Stimulated activated memory B cell treated with anti-CD40 and anti-IgM and Interleukin-4, amounts not matched to agents 10 μg/mL and 1 μg/mL and 100 μg/mL, for 72 hours (primary cell): ENCODE data around the gene PTCD1.

Experiments used
- ATAC-seq: fragments of 150-1000 bp; cut with Tn5 transposase; 2 replicates; pipeline ENCODE4 v1.10.0; 2021
- H3K27ac Mint-ChIP-seq: one replicate; pipeline ENCODE4 v1.8.0; 2022; ENCODE audit warnings: mild to moderate bottlenecking, mixed read lengths
- H3K27me3 Mint-ChIP-seq: one replicate; pipeline ENCODE4 v1.8.0; 2022; ENCODE audit warnings: mixed read lengths
- H3K36me3 Mint-ChIP-seq: one replicate; pipeline ENCODE4 v1.8.0; 2022; ENCODE audit warnings: mixed read lengths
- H3K4me1 Mint-ChIP-seq: one replicate; pipeline ENCODE4 v1.8.0; 2022; ENCODE audit warnings: mixed read lengths
- H3K4me3 Mint-ChIP-seq: one replicate; pipeline ENCODE4 v1.8.0; 2022; ENCODE audit warnings: mild to moderate bottlenecking, moderate library complexity, mixed read lengths
- H3K9me3 Mint-ChIP-seq: one replicate; pipeline ENCODE4 v1.8.0; 2022; ENCODE audit warnings: mixed read lengths

PTCD1 gene

GRCh38 chr7:99375070-99375807 is 63.4 kb downstream of the PTCD1 start:
- Mint-ChIP-seq H3K36me3 (peaks cover 23% of the 10 kb centered on the region), H3K4me1 (peaks cover 40% of the 10 kb centered on the region), H3K27me3 (no peaks in the 10 kb centered on the region), H3K4me3 (peak overlapping the region; percentile 85), H3K27ac (peak overlapping the region; percentile 90), H3K9me3 (no peaks in the 10 kb centered on the region)
- ATAC-seq = peak; percentile 72

GRCh38 chr7:99374111-99375064 is 64.2 kb downstream of the PTCD1 start, which contains the start of gene ARPC1B:
ARPC1B (plus strand) TSS chr7:99374730; CDS start chr7:99385715, 10,985 bp downstream.
- peak; percentile 89 for ATAC-seq
- Mint-ChIP-seq H3K36me3 (peaks cover 23% of the 10 kb centered on the region), H3K27me3 (no peaks in the 10 kb centered on the region), H3K9me3 (no peaks in the 10 kb centered on the region), H3K4me1 (peaks cover 31% of the 10 kb centered on the region), H3K27ac (peak within 1 kb of the TSS; percentile 90), H3K4me3 (peak within 1 kb of the TSS; percentile 85)

GRCh38 chr7:99373091-99374066 is 65.2 kb downstream of the PTCD1 start:
- Mint-ChIP-seq H3K4me1 (peaks cover 23% of the 10 kb centered on the region), H3K36me3 (peaks cover 24% of the 10 kb centered on the region), H3K9me3 (no peaks in the 10 kb centered on the region), H3K4me3 (peak overlapping the region; percentile 85), H3K27ac (peak overlapping the region; percentile 90), H3K27me3 (no peaks in the 10 kb centered on the region)
- no peak for ATAC-seq

- peak overlapping the region; percentile 90 for H3K27ac Mint-ChIP-seq
- peak overlapping the region; percentile 61 for H3K4me3 Mint-ChIP-seq
- H3K27me3 Mint-ChIP-seq = no peaks in the 10 kb centered on the region
- peaks cover 15% of the 10 kb centered on the region for H3K36me3 Mint-ChIP-seq
- no peak for ATAC-seq
- peaks cover 14% of the 10 kb centered on the region for H3K4me1 Mint-ChIP-seq
- H3K9me3 Mint-ChIP-seq = no peaks in the 10 kb centered on the region
Measured at GRCh38 chr7:99372275-99373090, 66.1 kb downstream of the PTCD1 start.

- H3K9me3 Mint-ChIP-seq = no peaks in the 10 kb centered on the region
- H3K4me3 Mint-ChIP-seq = no peak overlapping the region
- peaks cover 3% of the 10 kb centered on the region for H3K4me1 Mint-ChIP-seq
- ATAC-seq = no peak
- H3K27me3 Mint-ChIP-seq = no peaks in the 10 kb centered on the region
- peaks cover 14% of the 10 kb centered on the region for H3K36me3 Mint-ChIP-seq
- H3K27ac Mint-ChIP-seq = no peak overlapping the region
Measured at GRCh38 chr7:99371376-99371920, 67.2 kb downstream of the PTCD1 start.

- Mint-ChIP-seq H3K4me1 (peaks cover 5% of the 10 kb centered on the region), H3K4me3 (no peak overlapping the region), H3K27me3 (no peaks in the 10 kb centered on the region), H3K9me3 (no peaks in the 10 kb centered on the region), H3K36me3 (peaks cover 26% of the 10 kb centered on the region), H3K27ac (no peak overlapping the region)
- no peak for ATAC-seq
Measured at GRCh38 chr7:99369767-99370391, 68.7 kb downstream of the PTCD1 start.

- ATAC-seq = no peak
- H3K27me3 Mint-ChIP-seq = no peaks in the 10 kb centered on the region
- H3K36me3 Mint-ChIP-seq = peaks cover 34% of the 10 kb centered on the region
- H3K27ac Mint-ChIP-seq = no peak overlapping the region
- H3K4me1 Mint-ChIP-seq = peaks cover 5% of the 10 kb centered on the region
- no peaks in the 10 kb centered on the region for H3K9me3 Mint-ChIP-seq
- no peak overlapping the region for H3K4me3 Mint-ChIP-seq
Measured at GRCh38 chr7:99368750-99369389, 69.7 kb downstream of the PTCD1 start.
